ENCODE results near the gene PLD1.

GRCh38 chr3:171748064-171748924, 62.0 kb downstream of the PLD1 start:
- TF ChIP-seq, protein P1, sequence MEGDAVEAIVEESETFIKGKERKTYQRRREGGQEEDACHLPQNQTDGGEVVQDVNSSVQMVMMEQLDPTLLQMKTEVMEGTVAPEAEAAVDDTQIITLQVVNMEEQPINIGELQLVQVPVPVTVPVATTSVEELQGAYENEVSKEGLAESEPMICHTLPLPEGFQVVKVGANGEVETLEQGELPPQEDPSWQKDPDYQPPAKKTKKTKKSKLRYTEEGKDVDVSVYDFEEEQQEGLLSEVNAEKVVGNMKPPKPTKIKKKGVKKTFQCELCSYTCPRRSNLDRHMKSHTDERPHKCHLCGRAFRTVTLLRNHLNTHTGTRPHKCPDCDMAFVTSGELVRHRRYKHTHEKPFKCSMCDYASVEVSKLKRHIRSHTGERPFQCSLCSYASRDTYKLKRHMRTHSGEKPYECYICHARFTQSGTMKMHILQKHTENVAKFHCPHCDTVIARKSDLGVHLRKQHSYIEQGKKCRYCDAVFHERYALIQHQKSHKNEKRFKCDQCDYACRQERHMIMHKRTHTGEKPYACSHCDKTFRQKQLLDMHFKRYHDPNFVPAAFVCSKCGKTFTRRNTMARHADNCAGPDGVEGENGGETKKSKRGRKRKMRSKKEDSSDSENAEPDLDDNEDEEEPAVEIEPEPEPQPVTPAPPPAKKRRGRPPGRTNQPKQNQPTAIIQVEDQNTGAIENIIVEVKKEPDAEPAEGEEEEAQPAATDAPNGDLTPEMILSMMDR (IDR thresholded peaks at IDR 0.05) = no peak
- no peak for TF ChIP-seq POLR2A (IDR thresholded peaks at IDR 0.05)
